SU-DHL-6 (cell line): ENCODE measurements around the gene CDPF1.

ENCODE experiments used
- H2AFZ ChIP-seq: fragments of 200-600 bp; sonication (generic); 2 replicates; pipeline ENCODE4 v1.6.1; 2014; ENCODE audit warnings: low read depth, mild to moderate bottlenecking, moderate library complexity, mixed read lengths, antibody characterized with exemption, low read length; ENCODE audit not compliant: severe bottlenecking
- H3F3A ChIP-seq: fragments of 200-600 bp; shearing (Covaris generic); 2 replicates; pipeline ENCODE4 v1.6.0; 2016; ENCODE audit warnings: antibody characterized with exemption, mild to moderate bottlenecking; ENCODE audit not compliant: insufficient read depth
- H3K27ac ChIP-seq: fragments of 200-600 bp; sonication (generic); 2 replicates; pipeline ENCODE4 v1.5.1; 2016; ENCODE audit warnings: low read depth, mild to moderate bottlenecking, low read length, moderate library complexity, mixed read lengths
- H3K27me3 ChIP-seq: fragments of 200-600 bp; sonication (generic), shearing (Covaris generic); 2 replicates; pipeline ENCODE4 v1.6.0; 2014; ENCODE audit warnings: mild to moderate bottlenecking, low read length
- H3K36me3 ChIP-seq: fragments of 200-600 bp; sonication (generic); 2 replicates; pipeline ENCODE4 v1.6.1; 2014; ENCODE audit warnings: mild to moderate bottlenecking, low read length, mixed read lengths
- H3K4me2 ChIP-seq: fragments of 300-600, 200-600 bp; shearing (Covaris generic), sonication (generic); 2 replicates; pipeline ENCODE4 v1.6.0; 2014; ENCODE audit warnings: low read length, low read depth, mild to moderate bottlenecking; ENCODE audit not compliant: poor library complexity, severe bottlenecking
- H3K4me3 ChIP-seq: fragments of 200-600 bp; sonication (generic); 2 replicates; pipeline ENCODE4 v1.5.1; 2014; ENCODE audit warnings: antibody characterized with exemption, low read length, mild to moderate bottlenecking, mixed read lengths; ENCODE audit not compliant: insufficient read depth, poor library complexity, severe bottlenecking
- H3K79me2 ChIP-seq: fragments of 200-600 bp; sonication (generic); 2 replicates; pipeline ENCODE4 v1.6.1; 2014; ENCODE audit warnings: mild to moderate bottlenecking, low read length, moderate library complexity; ENCODE audit not compliant: insufficient read depth
- H3K9ac ChIP-seq: fragments of 200-600 bp; sonication (generic); 2 replicates; pipeline ENCODE4 v1.7.0; 2014; ENCODE audit warnings: mild to moderate bottlenecking, low read length
- H3K9me2 ChIP-seq: fragments of 200-600 bp; sonication (generic); replicated peaks from 2 replicates; pipeline ENCODE4 v1.6.1; 2014; ENCODE audit warnings: low read length; ENCODE audit not compliant: insufficient read depth
- H3K9me3 ChIP-seq: fragments of 200-600 bp; sonication (generic); 2 replicates; pipeline ENCODE4 v1.6.1; 2014; ENCODE audit warnings: low read length, mixed read lengths; ENCODE audit not compliant: insufficient read depth
- H4K20me1 ChIP-seq: fragments of 200-600 bp; sonication (generic); 2 replicates; pipeline ENCODE4 v1.6.1; 2014; ENCODE audit warnings: low read depth, mild to moderate bottlenecking, antibody characterized with exemption, low read length, moderate library complexity, mixed read lengths
- CTCF ChIP-seq: fragments of 200-600 bp; sonication (generic); IDR thresholded peaks from one replicate; pipeline ENCODE4 v1.5.1; 2017; ENCODE audit warnings: antibody characterized with exemption, mild to moderate bottlenecking, low read length, moderate library complexity; ENCODE audit not compliant: insufficient read depth, poor library complexity, severe bottlenecking
- EZH2phosphoT487 ChIP-seq: fragments of 200-600 bp; sonication (generic), shearing (Covaris generic); conservative IDR thresholded peaks from 2 replicates; pipeline ENCODE4 v1.6.1; 2018; ENCODE audit warnings: mild to moderate bottlenecking, antibody characterized with exemption, low read length, moderate library complexity, mixed read lengths

Gene CDPF1

GRCh38 chr22:46272762-46273431 is 22.8 kb upstream of the CDPF1 start:
- Histone ChIP-seq H3K27me3 (no peaks in the 10 kb centered on the region), H3K4me2 (no peak overlapping the region), H3K9ac (no peak overlapping the region), H3K9me3 (no peaks in the 10 kb centered on the region), H3K36me3 (no peaks in the 10 kb centered on the region), H3K9me2 (no peaks in the 10 kb centered on the region), H2AFZ (no peak overlapping the region), H3K4me3 (no peak overlapping the region), H3K27ac (no peak overlapping the region), H4K20me1 (no peaks in the 10 kb centered on the region), H3K79me2 (no peaks in the 10 kb centered on the region), H3F3A (no peaks in the 10 kb centered on the region)
- TF ChIP-seq EZH2phosphoT487 = no peak
- TF ChIP-seq CTCF = no peak

DNA sequence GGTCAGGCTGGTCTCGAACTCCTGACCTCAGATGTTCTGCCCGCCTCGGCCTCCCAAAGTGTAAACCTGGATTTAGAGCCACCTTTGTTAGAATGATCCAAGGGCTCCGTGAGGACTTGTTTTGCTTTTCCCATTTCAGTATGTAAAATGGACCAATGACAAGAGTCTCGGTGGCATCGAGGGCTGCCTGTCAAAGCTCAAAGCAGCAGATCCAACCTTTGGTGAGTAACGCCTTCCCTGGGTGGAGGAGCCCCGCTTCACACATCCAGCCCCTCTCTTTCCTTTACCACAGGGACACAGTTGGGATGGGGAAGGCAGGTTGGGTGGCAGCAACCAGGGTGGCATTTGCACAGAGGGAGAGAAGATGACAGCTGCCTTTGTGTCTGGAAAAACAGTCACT is 22.1 kb upstream of the CDPF1 start:
- H3K4me3 ChIP-seq = no peak overlapping the region
- no peaks in the 10 kb centered on the region for H3K9me2 ChIP-seq
- H3K27ac ChIP-seq = no peak overlapping the region
- no peaks in the 10 kb centered on the region for H3F3A ChIP-seq
- no peaks in the 10 kb centered on the region for H4K20me1 ChIP-seq
- no peak overlapping the region for H3K4me2 ChIP-seq
- TF ChIP-seq CTCF (no peak), EZH2phosphoT487 (no peak)
- H3K27me3 ChIP-seq = no peaks in the 10 kb centered on the region
- H3K9me3 ChIP-seq = no peaks in the 10 kb centered on the region
- no peaks in the 10 kb centered on the region for H3K79me2 ChIP-seq
- no peak overlapping the region for H2AFZ ChIP-seq
- no peak overlapping the region for H3K9ac ChIP-seq
- H3K36me3 ChIP-seq = no peaks in the 10 kb centered on the region

DNA sequence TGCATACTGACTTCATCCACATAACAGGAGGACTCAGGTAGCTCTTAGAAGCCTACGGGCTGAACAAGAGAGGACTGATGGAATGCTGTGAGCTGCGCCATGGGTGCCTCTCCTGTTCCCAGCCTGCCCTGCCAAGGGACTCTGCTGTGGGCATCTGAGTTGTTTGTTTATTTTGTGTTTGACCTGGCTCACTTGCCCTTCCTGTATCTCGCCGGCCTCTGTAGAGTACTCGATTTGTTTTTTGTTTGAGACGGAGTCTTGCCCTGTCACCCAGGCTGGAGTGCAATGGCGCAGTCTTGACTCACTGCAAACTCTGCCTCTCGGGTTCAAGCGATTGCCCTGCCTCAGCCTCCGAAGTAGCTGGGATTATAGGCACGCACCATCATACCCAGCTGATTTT is 19.5 kb upstream of the CDPF1 start:
- H3K9me2 ChIP-seq = no peaks in the 10 kb centered on the region
- no peak overlapping the region for H3K9ac ChIP-seq
- no peak for TF ChIP-seq CTCF
- TF ChIP-seq EZH2phosphoT487 = no peak
- no peaks in the 10 kb centered on the region for H3K79me2 ChIP-seq
- no peaks in the 10 kb centered on the region for H3F3A ChIP-seq
- no peaks in the 10 kb centered on the region for H3K27me3 ChIP-seq
- no peak overlapping the region for H2AFZ ChIP-seq
- H3K4me3 ChIP-seq = no peak overlapping the region
- H3K36me3 ChIP-seq = no peaks in the 10 kb centered on the region
- no peak overlapping the region for H3K4me2 ChIP-seq
- H3K27ac ChIP-seq = no peak overlapping the region
- no peaks in the 10 kb centered on the region for H4K20me1 ChIP-seq
- 0 out of 2 replicates have a peak, but pooled peaks cover 5% of the 10 kb centered on the region for H3K9me3 ChIP-seq
